Peyer's patch (tissue), 4 donors: Measurements from ENCODE around the gene SSPN.

ENCODE experiments used
- POLR2A ChIP-seq, 2 donors: fragments of 450-650 bp; IDR thresholded peaks; one replicate each; pipeline ENCODE4 v1.5.1; 2017; ENCODE audit warnings: antibody characterized with exemption in 2 of 2, mild to moderate bottlenecking in 2 of 2, moderate library complexity in 2 of 2
- TF ChIP-seq, protein P1 (sequence below), 6 experiments: fragments of 450-650 bp in 4 of 6; fragments of 200-600 bp in 2 of 6; sonication (generic) in 1 of 6; IDR thresholded peaks; one replicate each; pipeline ENCODE4 v1.5.1; 2017 to 2019; ENCODE audit warnings: antibody characterized with exemption in 6 of 6, mild to moderate bottlenecking in 3 of 6, moderate library complexity in 1 of 6

DNA sequence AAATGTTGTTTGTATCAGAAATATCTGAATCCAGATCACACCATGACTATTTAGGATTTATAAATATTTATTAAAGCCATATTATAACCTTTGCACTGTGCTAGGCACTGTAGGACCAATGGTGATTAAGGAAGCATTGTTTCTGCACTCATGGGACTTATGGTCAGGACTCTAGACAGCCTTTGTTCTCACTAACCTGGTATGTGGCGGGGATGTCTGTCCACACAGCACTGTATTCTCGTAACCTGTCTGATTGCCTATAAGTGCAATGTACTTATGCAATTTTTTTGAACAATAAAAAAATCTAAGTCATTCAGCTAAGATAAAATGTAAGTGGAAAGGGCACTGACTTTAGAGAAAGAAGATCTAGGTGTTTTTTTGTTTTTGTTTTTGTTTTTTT is 6.7 kb upstream of the SSPN start:
- TF ChIP-seq, protein P1, sequence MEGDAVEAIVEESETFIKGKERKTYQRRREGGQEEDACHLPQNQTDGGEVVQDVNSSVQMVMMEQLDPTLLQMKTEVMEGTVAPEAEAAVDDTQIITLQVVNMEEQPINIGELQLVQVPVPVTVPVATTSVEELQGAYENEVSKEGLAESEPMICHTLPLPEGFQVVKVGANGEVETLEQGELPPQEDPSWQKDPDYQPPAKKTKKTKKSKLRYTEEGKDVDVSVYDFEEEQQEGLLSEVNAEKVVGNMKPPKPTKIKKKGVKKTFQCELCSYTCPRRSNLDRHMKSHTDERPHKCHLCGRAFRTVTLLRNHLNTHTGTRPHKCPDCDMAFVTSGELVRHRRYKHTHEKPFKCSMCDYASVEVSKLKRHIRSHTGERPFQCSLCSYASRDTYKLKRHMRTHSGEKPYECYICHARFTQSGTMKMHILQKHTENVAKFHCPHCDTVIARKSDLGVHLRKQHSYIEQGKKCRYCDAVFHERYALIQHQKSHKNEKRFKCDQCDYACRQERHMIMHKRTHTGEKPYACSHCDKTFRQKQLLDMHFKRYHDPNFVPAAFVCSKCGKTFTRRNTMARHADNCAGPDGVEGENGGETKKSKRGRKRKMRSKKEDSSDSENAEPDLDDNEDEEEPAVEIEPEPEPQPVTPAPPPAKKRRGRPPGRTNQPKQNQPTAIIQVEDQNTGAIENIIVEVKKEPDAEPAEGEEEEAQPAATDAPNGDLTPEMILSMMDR (IDR thresholded peaks at IDR 0.05) = no peak
- TF ChIP-seq POLR2A (IDR thresholded peaks at IDR 0.05) = no peak
